HG02970 (cell line): ENCODE results near the gene TUBB.
A peak's percentile ranks its signal among the peaks of the same experiment; 100 is the strongest.

Experiments used
- ATAC-seq: cut with Tn5 transposase; IDR thresholded peaks from one replicate; pipeline ENCODE4 v1.9.1; 2021; ENCODE audit warnings: mild to moderate bottlenecking, moderate library complexity, moderate number of reproducible peaks; ENCODE audit not compliant: unreplicated experiment, low FRiP score

TUBB gene

GRCh38 chr6:30732237-30732943, 12.2 kb downstream of the TUBB start:
- ATAC-seq, result no peak

GRCh38 chr6:30735668-30736314, 15.6 kb downstream of the TUBB start:
- ATAC-seq, result no peak

- ATAC-seq, result no peak
These were observed 18.4 kb downstream of the TUBB start for GRCh38 chr6:30738532-30738931.

- no peak for ATAC-seq
These were observed 20.4 kb downstream of the TUBB start for GRCh38 chr6:30740540-30740870.

GRCh38 chr6:30741063-30741779, 21.1 kb downstream of the TUBB start:
- no peak for ATAC-seq

GRCh38 chr6:30741789-30742315, 21.7 kb downstream of the TUBB start:
- no peak for ATAC-seq

GRCh38 chr6:30742316-30743098, 22.4 kb downstream of the TUBB start, which contains the start of gene FLOT1:
TSS of gene FLOT1 (minus strand) at chr6:30742687. CDS start at chr6:30742189, 498 bp downstream.
- ATAC-seq, result peak; percentile 73

GRCh38 chr6:30743099-30744053, 23.2 kb downstream of the TUBB start:
- peak; percentile 1 for ATAC-seq

- ATAC-seq, result no peak
These were observed 24.1 kb downstream of the TUBB start, which contains the start of gene IER3 for GRCh38 chr6:30744054-30744805. TSS of gene IER3 (minus strand) at chr6:30744547. CDS start at chr6:30744518, 29 bp downstream.

GRCh38 chr6:30747300-30747687, 27.1 kb downstream of the TUBB start:
- ATAC-seq, result no peak

GRCh38 chr6:30747902-30748769, 28.0 kb downstream of the TUBB start:
- ATAC-seq, result no peak

- no peak for ATAC-seq
These were observed 28.8 kb downstream of the TUBB start for GRCh38 chr6:30748851-30749540.

- ATAC-seq, result no peak
These were observed 29.6 kb downstream of the TUBB start for GRCh38 chr6:30749554-30750378.

GRCh38 chr6:30750379-30750668, 30.2 kb downstream of the TUBB start:
- no peak for ATAC-seq

- no peak for ATAC-seq
These were observed 32.2 kb downstream of the TUBB start for GRCh38 chr6:30752157-30752927.

- no peak for ATAC-seq
These were observed 34.5 kb downstream of the TUBB start for GRCh38 chr6:30754631-30755030.
